A673 (cell line): Measurements from ENCODE around the gene CPEB4. TPM values are rescaled to one million over a fixed set of nuclear protein-coding genes. Genes with fewer than 3 reads are reported as not detected.

Experiments used
- BruUV-seq: library from RNA; stranded (reverse); fragments of 400-500 nt; replicated peaks from 2 replicates; lab custom pipeline; 2021; lab: Mats Ljungman, UMichigan
- CTCF ChIA-PET: fragments of 300-600 bp; sonication (Branson Sonifier 250); formaldehyde crosslinking; loops from one replicate; lab custom pipeline; 2022; ENCODE audit warnings: antibody characterized with exemption; lab: Charles Lee
- POLR2A ChIA-PET: fragments of 300-600 bp; sonication (Branson Sonifier 250); formaldehyde crosslinking; loops from one replicate; lab custom pipeline; 2022; ENCODE audit warnings: antibody characterized with exemption; ENCODE audit not compliant: low non-redundant PET; lab: Charles Lee
- DNase-seq: peaks from one replicate; pipeline ENCODE4 v3.0.0-alpha.2; 2015; ENCODE audit warnings: low spot score
- H3K27ac ChIP-seq: fragments of 200-600 bp; sonication (generic); 2 replicates; pipeline ENCODE4 v1.5.1; 2016; ENCODE audit warnings: mixed run types, low read depth, mild to moderate bottlenecking, mixed read lengths, antibody characterized with exemption, low read length; ENCODE audit not compliant: poor library complexity, severe bottlenecking
- H3K27me3 ChIP-seq: fragments of 200-600 bp; sonication (generic); replicated peaks from 2 replicates; pipeline ENCODE4 v1.6.1; 2017; ENCODE audit warnings: mixed run types, low read depth, mild to moderate bottlenecking, mixed read lengths, antibody characterized with exemption, low read length; ENCODE audit not compliant: insufficient read depth, poor library complexity
- H3K36me3 ChIP-seq: fragments of 200-600 bp; sonication (generic); 2 replicates; pipeline ENCODE4 v1.6.1; 2016; ENCODE audit warnings: mixed run types, mild to moderate bottlenecking, mixed read lengths, antibody characterized with exemption, low read length; ENCODE audit not compliant: insufficient read depth, poor library complexity, severe bottlenecking
- H3K4me1 ChIP-seq: fragments of 200-600 bp; sonication (generic); 2 replicates; pipeline ENCODE4 v1.6.1; 2017; ENCODE audit warnings: mixed run types, mild to moderate bottlenecking, mixed read lengths, antibody characterized with exemption, low read length; ENCODE audit not compliant: insufficient read depth, poor library complexity, severe bottlenecking
- H3K4me3 ChIP-seq: fragments of 200-600 bp; sonication (generic); 2 replicates; pipeline ENCODE4 v1.5.1; 2016; ENCODE audit warnings: low read depth, mixed run types, mild to moderate bottlenecking, mixed read lengths, low read length; ENCODE audit not compliant: poor library complexity, severe bottlenecking
- H3K9me3 ChIP-seq: fragments of 200-600 bp; sonication (generic); 2 replicates; pipeline ENCODE4 v1.6.1; 2016; ENCODE audit warnings: mixed run types, low read depth, mild to moderate bottlenecking, mixed read lengths, antibody characterized with exemption, low read length; ENCODE audit not compliant: poor library complexity, severe bottlenecking
- EZH2 ChIP-seq: fragments of 200-600 bp; sonication (generic); IDR thresholded peaks from 2 replicates; pipeline ENCODE4 v1.6.1; 2017; ENCODE audit warnings: borderline replicate concordance, low read depth, mild to moderate bottlenecking, mixed read lengths, antibody characterized with exemption, low read length; ENCODE audit not compliant: poor library complexity, severe bottlenecking
- intact Hi-C: fragments of 100-400 bp; cut with micrococcal nuclease; formaldehyde crosslinking; loops from one replicate; pipeline ENCODE4 v1.10.0; 2022; ENCODE audit not compliant: unreplicated experiment
- total RNA-seq: library from RNA; stranded (reverse); gene quantifications from 2 replicates; pipeline ENCODE4 v1.2.3, GENCODE V29; 2021
- TF ChIP-seq, protein P1 (sequence below): fragments of 300-800, 200-600 bp; sonication (generic); conservative IDR thresholded peaks from 2 replicates; pipeline ENCODE4 v1.5.1; 2017; ENCODE audit warnings: low read depth, mild to moderate bottlenecking, antibody characterized with exemption, low read length, moderate library complexity, mixed read lengths

Gene CPEB4
- total RNA-seq, 1 experiment from 2014 or later, result 1.6 TPM

DNA sequence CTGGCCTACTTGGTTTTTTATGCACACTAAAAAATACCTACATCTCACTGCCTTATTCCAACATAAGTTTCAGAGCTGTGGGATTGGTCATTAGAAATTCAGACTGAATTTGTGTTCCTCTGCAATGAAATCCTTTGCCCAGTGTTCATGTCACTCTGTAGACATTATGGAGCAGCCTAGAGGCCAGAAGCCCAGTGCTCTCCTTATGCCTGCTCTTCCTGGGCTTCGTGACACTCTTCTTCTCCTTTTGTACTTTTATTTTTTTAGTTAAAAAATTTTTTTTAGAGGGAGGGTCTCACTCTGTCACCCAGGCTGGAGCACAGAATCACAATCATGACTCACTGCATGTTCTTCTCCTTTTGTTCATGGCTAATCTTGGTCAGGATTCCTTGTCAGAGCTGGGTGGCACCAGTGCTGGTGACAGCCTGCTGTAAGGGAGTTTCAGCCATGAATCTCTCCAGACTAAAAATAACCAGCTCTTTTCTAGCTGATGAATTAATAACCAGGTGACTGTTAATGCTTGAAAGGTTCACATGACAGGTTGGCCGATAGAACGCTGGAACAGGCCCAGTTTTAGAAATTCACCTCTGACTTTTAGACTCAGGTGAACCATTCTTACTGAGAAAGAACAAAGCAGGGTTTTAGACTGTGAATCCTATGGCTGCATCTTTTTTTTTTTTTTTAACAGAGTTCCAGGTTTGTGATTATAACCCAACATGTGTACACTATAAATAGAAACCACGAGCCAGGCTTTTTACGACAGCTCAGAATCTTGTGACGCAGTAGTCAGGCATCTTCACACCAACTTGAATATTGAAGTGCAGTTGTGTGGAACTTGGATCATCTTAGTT, 66.7 kb downstream of the CPEB4 start:
- CTCF ChIA-PET, result no interaction called here
- no peaks in the 10 kb centered on the region for H3K4me1 ChIP-seq

DNA sequence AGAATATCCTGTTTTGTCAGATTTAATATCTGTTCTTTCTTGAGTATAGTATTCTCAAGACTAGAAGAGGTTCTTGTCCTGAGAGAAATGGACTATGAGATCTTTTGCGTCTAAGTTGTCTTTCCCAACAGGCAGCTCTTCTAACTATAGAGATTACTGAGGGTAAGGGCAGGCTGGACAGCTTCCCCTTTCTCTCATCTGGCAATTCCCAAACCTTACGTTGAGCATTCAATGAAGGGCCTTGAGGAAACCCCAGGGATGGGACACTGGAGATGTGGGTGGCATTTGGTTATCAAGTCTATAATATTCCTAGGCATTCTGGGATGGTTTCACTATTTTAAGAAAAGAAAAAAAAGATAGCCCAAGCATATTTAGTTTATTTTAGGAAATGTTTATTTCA, 72.8 kb downstream of the CPEB4 start:
- Histone ChIP-seq H3K9me3 (no peaks in the 10 kb centered on the region), H3K27ac (no peak overlapping the region), H3K27me3 (no peaks in the 10 kb centered on the region), H3K4me1 (no peaks in the 10 kb centered on the region), H3K36me3 (no peaks in the 10 kb centered on the region), H3K4me3 (no peak overlapping the region)
- intact Hi-C loops, result no loop called here
- ChIA-PET CTCF (no interaction called here), POLR2A (no interaction called here)
- no peak for DNase-seq
- no TSS peak for BruUV-seq
- TF ChIP-seq EZH2, result no peak
- TF ChIP-seq, protein P1, sequence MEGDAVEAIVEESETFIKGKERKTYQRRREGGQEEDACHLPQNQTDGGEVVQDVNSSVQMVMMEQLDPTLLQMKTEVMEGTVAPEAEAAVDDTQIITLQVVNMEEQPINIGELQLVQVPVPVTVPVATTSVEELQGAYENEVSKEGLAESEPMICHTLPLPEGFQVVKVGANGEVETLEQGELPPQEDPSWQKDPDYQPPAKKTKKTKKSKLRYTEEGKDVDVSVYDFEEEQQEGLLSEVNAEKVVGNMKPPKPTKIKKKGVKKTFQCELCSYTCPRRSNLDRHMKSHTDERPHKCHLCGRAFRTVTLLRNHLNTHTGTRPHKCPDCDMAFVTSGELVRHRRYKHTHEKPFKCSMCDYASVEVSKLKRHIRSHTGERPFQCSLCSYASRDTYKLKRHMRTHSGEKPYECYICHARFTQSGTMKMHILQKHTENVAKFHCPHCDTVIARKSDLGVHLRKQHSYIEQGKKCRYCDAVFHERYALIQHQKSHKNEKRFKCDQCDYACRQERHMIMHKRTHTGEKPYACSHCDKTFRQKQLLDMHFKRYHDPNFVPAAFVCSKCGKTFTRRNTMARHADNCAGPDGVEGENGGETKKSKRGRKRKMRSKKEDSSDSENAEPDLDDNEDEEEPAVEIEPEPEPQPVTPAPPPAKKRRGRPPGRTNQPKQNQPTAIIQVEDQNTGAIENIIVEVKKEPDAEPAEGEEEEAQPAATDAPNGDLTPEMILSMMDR, result no peak

More for the DNA sequence above, 66.7 kb downstream of the CPEB4 start:
- Histone ChIP-seq H3K9me3 (no peaks in the 10 kb centered on the region), H3K36me3 (no peaks in the 10 kb centered on the region), H3K27ac (no peak overlapping the region), H3K4me3 (no peak overlapping the region), H3K27me3 (no peaks in the 10 kb centered on the region)
- intact Hi-C loops, result no loop called here
- POLR2A ChIA-PET, result no interaction called here
- no peak for DNase-seq
- no peak for TF ChIP-seq EZH2
- TF ChIP-seq, protein P1, result no peak
- no TSS peak for BruUV-seq

DNA sequence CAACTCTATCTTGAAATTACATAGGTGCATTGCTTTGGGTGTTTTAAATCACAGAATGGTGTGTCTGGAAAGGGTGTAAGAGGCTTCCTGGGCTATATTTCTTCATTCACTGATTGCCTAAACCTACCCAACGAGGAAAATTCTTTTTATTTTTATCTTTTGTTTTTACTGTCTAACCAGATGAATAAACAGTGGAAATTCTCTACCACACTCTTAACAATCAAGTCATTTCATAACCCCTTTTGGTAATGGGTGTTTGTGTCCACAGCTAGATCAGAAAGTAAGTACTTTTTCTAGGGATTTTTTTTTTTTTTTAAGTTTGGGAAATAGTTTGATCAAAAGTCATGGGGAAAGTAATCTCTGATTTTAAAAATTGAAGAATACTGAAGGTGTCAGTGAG, 73.3 kb downstream of the CPEB4 start:
- Histone ChIP-seq H3K4me3 (no peak overlapping the region), H3K36me3 (no peaks in the 10 kb centered on the region), H3K4me1 (no peaks in the 10 kb centered on the region), H3K27ac (no peak overlapping the region), H3K27me3 (no peaks in the 10 kb centered on the region), H3K9me3 (no peaks in the 10 kb centered on the region)
- DNase-seq, result no peak
- BruUV-seq, result no TSS peak
- POLR2A ChIA-PET, result no interaction called here
- TF ChIP-seq, protein P1, result no peak
- TF ChIP-seq EZH2, result no peak
- intact Hi-C loops, result no loop called here
- CTCF ChIA-PET, result no interaction called here
